Measurements from ENCODE around the gene SEPTIN12.

GRCh38 chr16:4801051-4801961, 13.2 kb upstream of the SEPTIN12 start:
- peak; percentile 52 for TF ChIP-seq POLR2A (IDR thresholded peaks at IDR 0.05; ENCODE audit: low read length)
- TF ChIP-seq GATA1 (IDR thresholded peaks at IDR 0.05; ENCODE audit: low read depth, low read length), result no peak

Measured in erythroblast (primary cell).